Lung (tissue), 12 donors: Measurements from ENCODE around the gene CALHM5. TPM values are rescaled to one million over a fixed set of nuclear protein-coding genes. Genes with fewer than 3 reads are reported as not detected.
A peak's percentile ranks its signal among the peaks of the same experiment; 100 is the strongest.

Experiments
- ATAC-seq: fragments of 200-7000 bp; cut with Tn5 transposase; one replicate; pipeline ENCODE4 v1.9.1; 2020; ENCODE audit warnings: moderate number of reproducible peaks; ENCODE audit not compliant: insufficient read depth, low FRiP score
- DNase-seq, 3 donors: peaks; one replicate each; pipeline ENCODE4 v3.0.0-alpha.2; 2013 to 2017
- H3K27ac ChIP-seq, 2 donors: one replicate each; pipeline ENCODE4 v1.5.1; 2013; ENCODE audit warnings: mild to moderate bottlenecking in 2 of 2, moderate library complexity in 2 of 2, control low read depth in 1 of 2, inconsistent platforms in 1 of 2, low read depth in 1 of 2, low read length in 1 of 2
- H3K27me3 ChIP-seq, 3 donors: one replicate each; pipeline ENCODE4 v1.5.1; 2013; ENCODE audit warnings: low read length in 2 of 3; ENCODE audit not compliant: control insufficient read depth in 3 of 3, insufficient read depth in 3 of 3
- H3K36me3 ChIP-seq, 4 donors: one replicate each; pipeline ENCODE4 v1.5.1; 2013; ENCODE audit warnings: low read length in 4 of 4, mild to moderate bottlenecking in 1 of 4, moderate library complexity in 1 of 4; ENCODE audit not compliant: control insufficient read depth in 4 of 4, insufficient read depth in 4 of 4
- H3K4me1 ChIP-seq, 5 donors: one replicate each; pipeline ENCODE4 v1.5.1; 2013; ENCODE audit warnings: low read length in 5 of 5, mild to moderate bottlenecking in 2 of 5, moderate library complexity in 1 of 5; ENCODE audit not compliant: control insufficient read depth in 5 of 5, insufficient read depth in 5 of 5
- H3K4me3 ChIP-seq: one replicate; pipeline ENCODE4 v1.5.1; 2013; ENCODE audit warnings: mild to moderate bottlenecking, control low read depth, moderate library complexity
- H3K9ac ChIP-seq, 2 donors: one replicate each; pipeline ENCODE4 v1.5.1; 2013; ENCODE audit warnings: low read length in 2 of 2, control low read depth in 1 of 2; ENCODE audit not compliant: insufficient read depth in 1 of 2
- H3K9me3 ChIP-seq, 4 donors: one replicate each; pipeline ENCODE4 v1.5.1; 2013; ENCODE audit warnings: low read length in 3 of 4, mild to moderate bottlenecking in 1 of 4, moderate library complexity in 1 of 4; ENCODE audit not compliant: control insufficient read depth in 4 of 4, insufficient read depth in 3 of 4
- CTCF ChIP-seq: IDR thresholded peaks from 2 replicates; pipeline ENCODE4 v1.5.1; 2012; ENCODE audit warnings: mild to moderate bottlenecking; ENCODE audit errors: control extremely low read depth, extremely low read depth
- WGBS, 2 donors: extraction: QIAGEN DNeasy Blood & Tissue Kit; methylation state at CpG; one replicate each; pipeline ENCODE4 v1.1.7; 2013; 5-methylcytosine and 5-hydroxymethylcytosine counted together
- polyA plus RNA-seq, 2 donors: library from polyadenylated mRNA; stranded (reverse); fragments of 200-250 nt; gene quantifications; one replicate each; pipeline ENCODE4 v1.2.1, GENCODE V29; 2013
- total RNA-seq, 2 donors: library from RNA; depleted of rRNA in 1 of 2; stranded (reverse); fragments of >200 nt in 1 of 2; gene quantifications; one replicate each; pipeline ENCODE4 v1.2.1, GENCODE V29; 2014 to 2021
- donor health status: control.
- donor health status: control.
- donor health status: Bipolar disorder and iron deficiency.
- donor health status: healthy.
- donor health status: DM: yes; HTN: yes; CAD: no.

The CALHM5 gene
- total and polyA plus RNA-seq, 4 donors: 0.41 to 3.0 (median 1.0) TPM

- Histone ChIP-seq H3K36me3 (no peaks in the 10 kb centered on the region), H3K9me3 (peaks cover 0 to 1% (median 0%) of the 10 kb centered on the region in 4 donors), H3K27me3 (no peaks in the 10 kb centered on the region), H3K9ac (no peak overlapping the region), H3K4me1 (peaks cover 0 to 24% (median 7%) of the 10 kb centered on the region in 5 donors), H3K27ac (no peak overlapping the region), H3K4me3 (no peak overlapping the region)
- no peak for TF ChIP-seq CTCF
- ATAC-seq: no peak
- 12 to 37% methylated on average over 5 of the region's 5 CpGs for WGBS, 2 donors
- DNase-seq: peak in 2 of 3 donors; percentile 52 to 63
Measured at GRCh38 chr6:116465246-116465645, 46.2 kb upstream of the CALHM5 start.

DNA sequence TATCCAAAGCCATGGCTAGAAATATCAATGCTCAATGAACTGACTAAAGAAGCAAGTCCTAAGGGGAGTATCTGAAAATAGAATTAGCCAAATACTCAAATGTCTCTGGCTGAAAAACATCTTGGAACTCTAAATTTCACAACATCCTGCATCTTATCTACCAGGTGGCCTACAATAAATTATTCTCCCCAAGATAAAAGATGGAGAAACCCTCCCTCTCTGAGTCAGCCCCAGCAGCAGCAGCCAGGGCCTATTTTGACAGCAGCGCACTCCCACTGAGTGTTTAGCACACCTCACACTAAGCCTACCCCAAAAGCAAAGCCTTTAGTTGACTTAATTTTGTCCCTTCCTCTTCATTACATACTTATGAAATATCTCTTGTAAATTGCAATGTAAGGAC is 44.3 kb upstream of the CALHM5 start:
- ATAC-seq (no peak), DNase-seq (no peak)
- Histone ChIP-seq H3K27ac (no peak overlapping the region), H3K9me3 (peaks cover 0 to 1% (median 0%) of the 10 kb centered on the region in 4 donors), H3K9ac (no peak overlapping the region), H3K4me1 (peaks cover 0 to 27% (median 6%) of the 10 kb centered on the region in 5 donors), H3K27me3 (no peaks in the 10 kb centered on the region), H3K36me3 (no peaks in the 10 kb centered on the region), H3K4me3 (no peak overlapping the region)
- no peak for TF ChIP-seq CTCF
- 96 to 97% methylated on average over 1 of the region's 1 CpG for WGBS, 2 donors

DNA sequence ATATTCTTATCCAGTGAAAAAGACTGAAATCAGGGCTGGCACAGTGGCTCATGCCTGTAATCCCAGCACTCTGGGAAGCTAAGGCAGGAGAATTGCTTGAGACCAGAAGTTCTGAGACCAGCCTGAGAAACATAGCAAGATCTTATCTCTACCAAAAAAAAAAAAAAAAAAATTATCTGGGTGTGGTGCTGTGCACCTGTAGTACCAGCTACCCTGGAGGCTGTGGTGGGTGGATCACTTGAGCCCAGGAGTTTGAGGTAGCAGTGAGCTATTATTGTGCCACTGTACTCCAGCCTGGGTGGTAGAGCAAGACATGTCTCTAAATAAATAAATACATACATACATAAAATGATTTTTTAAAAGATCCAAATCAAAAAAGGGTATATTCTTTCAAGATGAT is 43.9 kb upstream of the CALHM5 start:
- no peak for TF ChIP-seq CTCF
- H3K36me3 ChIP-seq: no peaks in the 10 kb centered on the region
- H3K27me3 ChIP-seq: no peaks in the 10 kb centered on the region
- H3K4me1 ChIP-seq: peaks cover 0 to 26% (median 6%) of the 10 kb centered on the region in 5 donors
- no peaks in the 10 kb centered on the region for H3K9me3 ChIP-seq
- H3K27ac ChIP-seq: no peak overlapping the region
- H3K9ac ChIP-seq: no peak overlapping the region
- H3K4me3 ChIP-seq: no peak overlapping the region
- DNase-seq (no peak), ATAC-seq (no peak)

DNA sequence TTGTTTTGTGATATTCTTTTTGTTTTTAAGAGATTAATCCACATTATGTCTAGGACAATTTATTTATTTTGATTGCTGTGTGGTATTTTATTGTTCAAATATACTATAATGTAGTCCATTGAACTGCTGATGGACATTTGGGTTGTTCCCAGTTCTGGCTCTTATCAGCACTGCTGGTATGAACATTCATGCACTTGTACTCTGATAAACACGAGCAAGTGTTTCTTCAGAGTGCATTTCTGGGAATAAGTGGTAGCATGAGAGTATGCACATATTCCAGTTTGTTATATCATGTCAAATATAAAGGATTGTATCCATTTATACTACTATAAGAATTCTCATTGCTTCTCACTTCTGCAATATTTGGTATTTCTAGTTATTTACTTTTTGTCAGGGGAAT is 43.1 kb upstream of the CALHM5 start:
- 59 to 79% methylated on average over 1 of the region's 1 CpG for WGBS, 2 donors
- no peak overlapping the region for H3K9ac ChIP-seq
- peak; percentile 51 for ATAC-seq

More for the DNA sequence above, 43.1 kb upstream of the CALHM5 start:
- no peaks in the 10 kb centered on the region for H3K36me3 ChIP-seq
- no peaks in the 10 kb centered on the region for H3K9me3 ChIP-seq
- DNase-seq: no peak
- no peaks in the 10 kb centered on the region for H3K27me3 ChIP-seq
- H3K4me1 ChIP-seq: peaks cover 0 to 29% (median 6%) of the 10 kb centered on the region in 5 donors
- TF ChIP-seq CTCF: no peak
- H3K27ac ChIP-seq: no peak overlapping the region
- H3K4me3 ChIP-seq: no peak overlapping the region
